ENCODE measurements around the gene CYP27B1.

CYP27B1 gene

GRCh38 chr12:57750561-57751431 is 16.1 kb downstream of the CYP27B1 start:
- DNase-seq = no peak

DNA sequence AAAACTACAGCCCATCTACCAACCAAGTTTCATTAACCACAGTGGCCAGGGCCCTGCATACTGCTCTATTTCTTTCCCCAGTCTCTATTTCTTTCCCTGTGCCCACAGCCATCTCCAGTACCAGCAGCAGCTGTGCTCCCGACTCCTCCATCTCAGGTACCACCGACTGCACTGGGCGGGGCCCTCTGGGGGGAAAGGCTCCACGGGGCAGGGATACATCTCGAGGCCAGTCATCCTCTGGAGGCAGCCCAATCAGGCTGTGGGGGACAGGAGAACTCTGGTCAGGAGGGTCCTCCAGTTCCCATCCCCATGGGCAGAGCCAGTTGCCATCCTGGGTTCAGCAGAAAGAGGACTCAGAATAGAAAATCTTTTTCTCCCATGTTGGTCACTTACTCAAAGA is 17.8 kb downstream of the CYP27B1 start:
- DNase-seq = no peak

GRCh38 chr12:57746025-57746424 is 20.9 kb downstream of the CYP27B1 start:
- no peak for DNase-seq

DNA sequence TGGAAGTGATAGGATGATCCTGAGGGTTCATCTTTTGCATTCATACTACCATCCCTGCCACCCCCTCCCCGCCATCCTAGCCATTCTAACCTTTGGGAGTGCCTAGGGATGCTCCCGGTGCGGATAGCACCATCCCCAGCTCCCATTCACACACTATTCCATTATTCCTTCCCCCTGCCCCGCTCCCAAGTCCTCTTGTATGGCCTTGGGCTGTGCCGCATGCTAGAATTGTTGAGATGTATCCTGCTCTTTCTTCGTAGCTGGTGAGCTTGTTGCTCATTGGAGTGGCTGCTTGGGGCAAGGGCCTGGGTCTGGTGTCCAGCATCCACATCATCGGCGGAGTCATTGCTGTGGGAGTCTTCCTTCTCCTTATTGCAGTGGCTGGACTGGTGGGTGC is 21.4 kb downstream of the CYP27B1 start:
- no peak for DNase-seq

DNA sequence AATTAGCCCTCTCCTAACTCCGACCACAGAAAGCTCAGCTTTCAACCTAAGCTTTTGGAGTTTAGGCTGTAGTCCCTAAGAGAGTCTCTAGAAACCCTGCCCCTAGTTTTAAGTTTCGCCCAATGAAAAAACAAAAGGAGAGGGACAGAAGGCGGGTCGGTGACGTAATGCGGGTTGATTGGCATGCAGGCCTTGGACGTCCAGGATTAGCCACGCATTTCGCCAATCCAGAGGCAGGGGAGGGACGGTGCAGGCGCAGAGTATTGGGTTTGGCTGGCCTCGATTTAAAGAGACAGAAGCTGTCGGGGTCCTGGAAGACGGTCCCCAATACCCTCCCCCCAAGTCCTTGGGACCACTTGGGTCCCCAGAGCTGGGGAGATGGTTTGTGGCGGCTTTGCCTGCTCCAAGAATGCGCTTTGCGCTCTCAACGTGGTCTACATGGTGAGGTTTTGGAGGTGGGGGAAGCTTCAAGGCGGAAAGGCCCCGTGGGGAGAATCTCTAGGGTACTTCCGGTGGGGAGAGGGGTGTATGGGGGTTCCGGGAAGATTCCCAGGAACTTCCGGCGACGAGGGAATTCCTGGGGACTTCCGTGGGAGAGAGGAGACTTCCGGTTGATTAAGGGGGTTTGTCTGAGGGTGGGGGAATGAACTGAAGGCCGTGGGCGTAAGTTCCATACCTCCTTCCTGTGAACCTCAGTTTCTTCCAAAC is 21.9 kb downstream of the CYP27B1 start, which contains the start of gene TSPAN31:
TSPAN31 (plus strand) TSS at position 263 of the 708 bp plus-strand sequence; CDS start at position 379, 116 bp downstream.
- DNase-seq = peak; percentile 97

DNA sequence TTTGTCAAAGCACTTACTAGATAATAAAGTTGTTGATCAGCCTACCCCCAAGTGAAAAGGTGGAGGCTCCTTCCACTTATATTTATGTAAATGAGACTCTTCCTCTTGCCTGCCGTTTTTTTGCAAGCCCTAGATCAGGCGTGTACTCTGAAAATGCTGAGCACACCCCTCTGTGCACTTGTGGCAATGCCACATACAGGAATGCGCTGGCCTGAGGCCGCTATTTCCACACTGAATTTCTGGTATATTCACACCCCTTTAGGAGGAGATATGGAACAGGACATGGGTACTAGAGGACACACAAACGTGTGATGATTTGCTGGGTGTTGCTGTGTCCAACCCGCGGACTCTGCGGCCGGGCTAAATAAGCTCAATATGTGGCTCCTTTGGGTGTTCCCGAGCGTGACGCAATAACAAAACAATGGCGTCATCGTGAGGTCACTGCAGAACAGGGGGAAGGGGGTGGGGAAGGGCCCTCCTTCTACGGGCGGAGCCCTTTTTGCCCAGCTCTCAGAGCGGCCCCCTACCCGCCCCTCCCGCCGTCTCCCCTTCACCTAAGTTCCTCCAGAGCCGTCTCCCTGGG is 22.6 kb downstream of the CYP27B1 start:
- peak; percentile 88 for DNase-seq

- no peak for DNase-seq
Measured at GRCh38 chr12:57743769-57744168, 23.1 kb downstream of the CYP27B1 start.

DNA sequence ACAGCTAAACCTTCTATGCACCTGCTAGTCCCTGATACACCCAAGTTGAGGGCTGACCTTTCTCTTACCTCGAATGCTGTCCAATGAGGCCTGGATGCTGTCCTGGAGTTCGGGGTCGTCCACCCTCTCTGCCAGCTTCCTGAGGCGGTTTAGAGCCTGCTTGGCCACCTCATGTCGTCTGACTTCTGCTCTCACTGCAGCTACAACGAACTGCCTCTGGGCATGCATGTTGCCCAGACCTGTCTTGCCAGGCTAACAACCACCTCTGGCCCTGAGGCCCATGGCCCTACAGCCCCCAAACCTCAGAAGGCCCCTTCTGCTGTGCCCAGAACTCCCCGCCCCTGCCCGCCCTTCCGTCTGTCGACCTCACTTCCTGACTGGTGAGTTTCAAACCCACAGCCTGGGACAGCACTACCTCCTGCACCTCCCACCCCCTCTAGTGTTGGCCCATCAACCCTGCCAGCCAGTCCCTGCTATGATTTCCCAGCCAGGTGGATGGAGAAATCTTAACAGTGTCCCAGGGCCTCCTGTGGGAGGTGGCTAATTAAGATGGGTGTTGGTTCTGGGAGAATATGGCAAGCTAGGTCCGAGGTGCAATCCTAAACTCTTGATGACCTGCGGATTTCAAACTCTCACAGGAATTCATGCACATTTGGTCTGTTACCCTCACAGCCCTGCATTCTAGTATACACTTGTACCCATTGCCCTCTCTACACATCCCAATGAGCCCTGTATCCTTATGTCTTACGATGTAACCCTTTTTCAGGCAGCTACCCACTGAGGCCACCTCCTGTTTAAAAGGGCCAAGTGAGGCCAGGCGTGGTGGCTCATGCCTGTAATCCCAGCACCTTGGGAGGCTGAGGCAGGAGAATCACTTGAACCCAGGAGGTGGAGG is 24.8 kb downstream of the CYP27B1 start:
- peak; percentile 90 for DNase-seq

- DNase-seq = no peak
Measured at GRCh38 chr12:57741413-57741789, 25.5 kb downstream of the CYP27B1 start.

- DNase-seq = peak; percentile 90
Measured at GRCh38 chr12:57740656-57741412, 26.0 kb downstream of the CYP27B1 start.

- no peak for DNase-seq
Measured at GRCh38 chr12:57739914-57740538, 26.9 kb downstream of the CYP27B1 start.

DNA sequence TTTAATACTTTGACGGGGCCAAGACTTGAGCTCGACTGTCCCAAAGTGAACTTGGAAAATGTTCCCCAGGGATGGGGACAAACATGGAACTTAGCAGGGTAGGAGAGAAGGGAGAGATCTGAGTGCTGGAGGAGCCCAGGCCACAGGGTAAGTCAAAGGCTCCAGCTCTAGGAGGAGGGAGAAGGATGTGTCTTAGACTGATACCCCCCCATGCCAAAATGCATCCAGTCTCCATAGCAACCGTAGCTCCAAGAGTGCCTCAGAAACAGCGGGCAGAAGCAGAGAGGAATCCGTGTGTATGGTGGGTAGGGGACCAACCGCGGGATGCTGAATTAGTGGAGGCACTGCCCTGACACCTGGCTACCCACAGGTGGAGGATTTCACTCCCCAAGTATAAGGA is 27.5 kb downstream of the CYP27B1 start:
- no peak for DNase-seq

DNA sequence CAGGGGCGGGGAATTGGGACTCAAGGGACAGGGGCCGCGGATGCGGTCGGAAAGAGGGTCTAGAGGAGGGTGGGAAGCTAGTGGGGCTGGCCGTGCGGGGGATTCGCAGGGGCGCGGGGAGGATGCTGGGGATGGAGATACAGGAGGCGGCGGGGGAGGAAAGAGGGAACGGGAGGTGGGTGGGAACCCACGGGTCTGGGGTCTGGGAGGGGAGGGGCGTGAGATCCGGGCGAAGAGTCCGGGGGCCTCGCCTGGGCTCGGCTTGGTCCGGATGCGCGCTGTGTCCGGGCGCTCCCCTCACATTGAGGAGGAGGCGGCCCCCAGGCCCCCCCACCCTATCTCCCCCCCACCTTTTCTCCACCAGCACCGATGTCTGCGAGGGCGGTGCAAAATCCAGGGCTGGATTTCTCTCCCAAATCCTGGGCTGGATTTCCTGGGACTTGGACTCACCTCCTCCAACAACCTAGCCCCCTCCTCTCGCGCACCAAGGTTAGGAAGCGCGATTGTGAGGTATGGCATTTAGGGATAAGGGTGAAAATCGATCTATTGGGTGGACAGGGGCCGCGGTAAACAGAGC is 28.1 kb downstream of the CYP27B1 start, which contains the start of gene AGAP2:
AGAP2 (minus strand) TSS at position 82 of the 577 bp plus-strand sequence. CDS start 496 bp downstream, outside the sequence.
- no peak for DNase-seq

DNA sequence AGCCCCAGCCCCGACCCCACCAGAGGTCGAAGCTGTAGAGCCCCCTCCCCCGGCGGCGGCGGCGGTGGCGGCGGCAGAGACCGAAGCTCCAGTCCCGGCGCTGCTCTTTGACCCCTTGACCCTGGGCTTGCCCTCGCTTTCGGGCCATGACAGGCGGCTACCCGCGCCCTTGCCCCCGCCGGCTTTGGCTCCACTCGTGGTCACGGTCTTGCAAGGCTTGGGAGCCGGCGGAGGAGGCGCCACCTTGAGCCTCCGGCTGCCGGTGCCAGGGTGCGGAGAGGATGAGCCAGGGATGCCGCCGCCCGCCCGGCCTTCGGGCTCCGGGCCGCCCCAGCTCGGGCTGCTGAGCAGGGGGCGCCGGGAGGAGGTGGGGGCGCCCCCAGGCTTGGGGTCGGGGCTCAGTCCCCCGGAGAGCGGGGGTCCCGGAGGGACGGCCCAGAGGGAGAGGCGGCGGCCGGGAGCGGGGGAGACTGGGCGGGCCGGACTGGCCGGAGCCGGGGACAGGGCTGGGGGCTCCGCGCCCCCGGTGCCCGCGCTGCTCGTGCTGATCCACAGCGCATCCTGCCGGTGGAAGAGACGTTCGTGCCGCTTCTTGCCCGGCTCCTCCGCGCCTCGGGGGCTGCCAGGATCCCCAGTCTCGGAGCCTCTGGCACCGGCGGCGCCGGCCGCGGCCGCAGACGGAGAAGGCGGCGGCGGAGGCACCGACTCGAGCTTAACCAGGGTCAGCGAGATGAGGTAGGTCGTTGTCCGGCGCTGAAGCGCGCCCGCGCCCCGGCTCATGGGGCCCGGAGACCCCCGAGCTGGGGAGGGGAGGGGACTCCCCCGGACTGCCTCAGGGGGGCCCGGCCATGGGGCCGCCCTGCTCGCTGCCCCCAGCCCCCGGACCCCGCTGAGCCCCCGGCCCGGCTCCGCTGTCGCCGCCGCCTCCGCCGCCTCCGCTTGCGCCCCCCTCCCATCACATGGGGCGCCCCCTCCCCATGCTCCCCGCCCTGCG is 29.1 kb downstream of the CYP27B1 start:
- no peak for DNase-seq

- no peak for DNase-seq
Measured at GRCh38 chr12:57736741-57737466, 30.0 kb downstream of the CYP27B1 start.

GRCh38 chr12:57735952-57736740 is 30.7 kb downstream of the CYP27B1 start:
- DNase-seq = no peak

DNA sequence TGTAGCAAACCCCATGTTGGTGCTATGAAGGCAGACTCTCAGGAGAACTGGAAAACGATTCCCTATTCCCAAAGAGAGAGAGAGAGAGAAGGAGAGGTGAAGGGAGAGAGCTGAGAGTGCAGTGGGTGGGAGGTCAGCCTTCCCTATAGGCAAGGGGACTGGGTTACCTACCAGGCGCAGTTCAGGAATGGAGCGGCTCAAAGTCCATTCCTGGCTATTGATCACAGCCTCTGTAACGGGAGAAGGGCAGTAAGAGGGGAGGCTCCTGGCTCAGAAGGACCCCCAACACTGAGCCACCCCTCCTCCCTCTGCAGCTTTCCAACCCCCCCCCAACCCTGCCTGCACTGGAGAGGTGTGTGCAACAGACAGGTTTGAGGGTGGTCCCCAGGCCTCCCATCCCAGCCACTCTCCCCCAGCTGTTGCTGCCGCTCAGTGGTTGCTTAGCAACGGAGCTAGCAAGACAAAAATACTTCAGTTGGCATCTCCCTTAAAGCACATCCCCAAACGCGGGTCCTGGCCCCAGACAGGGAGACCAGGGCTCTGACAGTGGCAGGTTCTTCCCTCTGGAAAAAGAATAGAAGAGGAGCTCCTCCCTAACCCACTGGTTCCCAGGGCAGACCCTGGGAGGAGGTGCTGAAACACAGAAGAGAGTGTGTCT is 31.6 kb downstream of the CYP27B1 start:
- no peak for DNase-seq
